GM21423 (cell line): Measurements from ENCODE around the gene ITGA8.

ENCODE experiments used
- ATAC-seq: cut with Tn5 transposase; IDR thresholded peaks from one replicate; pipeline ENCODE4 v1.9.1; 2021; ENCODE audit warnings: mild to moderate bottlenecking, moderate library complexity; ENCODE audit not compliant: unreplicated experiment

The ITGA8 gene

DNA sequence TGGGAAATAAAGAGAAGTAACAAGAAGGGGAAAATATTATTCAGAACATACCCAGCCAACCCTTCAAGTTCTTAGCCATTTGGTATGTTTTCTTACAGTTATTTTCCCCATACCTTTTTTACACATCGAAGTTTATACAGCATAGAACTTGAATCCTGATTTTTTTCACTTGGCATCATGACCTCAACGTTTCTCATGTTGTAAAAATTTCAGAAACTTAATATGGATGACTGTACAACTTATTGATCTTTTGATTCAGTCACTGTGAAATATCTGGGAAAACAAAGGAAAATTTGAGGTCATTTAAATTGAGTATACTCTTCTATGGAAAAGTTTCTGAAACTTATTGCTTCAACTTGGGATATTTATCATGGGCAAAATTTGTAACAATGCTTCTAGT is 245.1 kb downstream of the ITGA8 start:
- no peak for ATAC-seq

DNA sequence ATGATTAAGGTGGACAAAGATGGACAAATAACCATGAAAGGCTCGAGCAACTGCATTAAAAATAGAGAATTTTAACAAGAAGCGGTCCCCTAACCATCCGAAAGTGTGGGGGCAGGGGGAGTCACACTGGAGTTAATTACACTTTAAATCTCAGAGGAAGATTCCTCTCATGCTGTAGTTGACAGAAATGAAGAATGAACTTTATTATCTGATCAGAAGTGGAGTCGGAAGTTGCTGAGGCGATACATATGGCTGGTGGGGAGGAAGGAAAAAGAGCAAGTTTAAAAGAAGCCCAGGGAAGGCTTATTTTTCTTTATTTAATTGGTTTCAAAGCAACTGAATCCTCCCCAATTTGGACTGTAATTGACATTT is 246.3 kb downstream of the ITGA8 start:
- no peak for ATAC-seq

DNA sequence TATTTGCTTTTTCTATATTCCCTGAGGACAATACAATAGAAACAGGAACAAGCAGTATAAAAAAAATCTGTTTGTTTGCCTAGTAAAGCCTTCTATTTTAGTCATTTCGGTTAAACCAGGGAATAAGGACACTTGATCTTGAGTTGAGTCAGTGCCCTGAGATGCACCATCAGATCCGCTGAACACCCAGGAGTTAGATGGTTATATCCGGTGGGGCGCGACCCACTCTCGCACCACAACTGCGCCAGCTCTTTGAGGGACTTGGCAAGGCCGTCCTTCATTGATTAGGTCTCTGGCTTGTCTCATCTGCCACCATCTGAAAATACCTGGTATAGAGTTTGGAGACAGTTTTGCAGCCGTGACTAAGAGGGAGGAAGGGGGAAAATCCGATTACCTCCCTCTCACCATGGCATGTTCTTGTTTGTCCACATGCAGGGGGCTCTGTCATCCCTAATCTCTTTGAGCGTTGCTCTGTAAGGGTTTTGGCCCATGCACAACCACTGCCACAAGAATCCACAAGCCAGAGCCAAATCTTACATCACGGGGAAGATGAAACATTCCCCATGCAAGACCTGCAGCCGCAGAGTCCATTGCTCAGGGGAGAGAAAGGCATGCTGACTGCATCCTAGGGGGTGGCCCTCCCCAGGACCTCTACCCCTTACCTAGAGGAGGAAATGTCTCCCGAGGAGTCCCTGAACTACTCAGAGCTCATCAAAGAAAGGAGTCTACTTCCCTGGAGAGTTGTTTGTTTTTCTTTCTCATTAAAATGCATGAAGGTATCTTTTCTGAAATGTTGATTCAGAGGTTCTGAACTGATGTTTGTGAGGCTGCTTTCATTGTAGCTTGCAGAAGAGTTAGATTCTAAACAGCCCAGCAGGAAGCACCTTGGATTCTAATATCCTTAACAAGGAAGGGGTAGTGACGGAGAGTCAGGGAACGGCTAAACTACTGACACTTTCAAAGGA is 247.0 kb downstream of the ITGA8 start:
- ATAC-seq = no peak

DNA sequence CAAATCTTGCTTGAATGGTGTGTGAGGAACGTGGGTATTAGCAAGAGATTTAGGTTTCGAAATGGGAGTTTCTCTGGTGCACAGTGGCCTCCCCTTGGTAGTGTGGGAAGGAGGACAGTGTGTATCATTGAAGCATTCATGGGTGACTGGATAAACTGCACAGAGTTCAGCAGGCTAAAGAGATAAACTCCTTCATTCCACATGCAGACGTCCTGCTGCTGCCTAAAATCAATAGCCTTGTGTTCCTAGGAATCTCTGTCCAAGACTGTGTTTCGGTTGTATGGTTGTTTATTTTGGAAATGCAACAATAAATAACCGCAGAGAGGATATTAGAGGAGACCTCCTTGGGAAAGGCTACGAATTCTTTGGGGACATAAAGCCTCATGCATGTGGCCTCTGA is 247.7 kb downstream of the ITGA8 start:
- ATAC-seq = no peak

DNA sequence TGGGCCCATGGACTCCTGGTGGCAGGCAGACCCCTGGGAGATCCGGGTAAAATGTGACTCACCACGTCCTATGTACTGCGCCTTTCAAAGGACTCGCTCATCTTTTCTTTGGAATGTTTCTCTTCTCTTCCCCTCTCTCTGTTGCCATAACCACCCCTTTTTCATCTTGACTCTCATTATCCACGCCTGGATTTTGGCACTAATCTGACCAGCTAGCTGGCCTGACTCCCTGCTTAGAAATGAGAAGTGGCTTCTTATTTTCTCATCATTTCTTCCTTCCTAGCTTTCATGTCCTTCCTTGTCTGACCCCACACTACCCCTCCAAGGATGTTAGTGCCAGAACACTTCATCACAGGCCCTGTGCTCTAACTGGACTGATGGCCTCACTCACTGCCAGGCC is 250.6 kb downstream of the ITGA8 start:
- ATAC-seq = no peak

DNA sequence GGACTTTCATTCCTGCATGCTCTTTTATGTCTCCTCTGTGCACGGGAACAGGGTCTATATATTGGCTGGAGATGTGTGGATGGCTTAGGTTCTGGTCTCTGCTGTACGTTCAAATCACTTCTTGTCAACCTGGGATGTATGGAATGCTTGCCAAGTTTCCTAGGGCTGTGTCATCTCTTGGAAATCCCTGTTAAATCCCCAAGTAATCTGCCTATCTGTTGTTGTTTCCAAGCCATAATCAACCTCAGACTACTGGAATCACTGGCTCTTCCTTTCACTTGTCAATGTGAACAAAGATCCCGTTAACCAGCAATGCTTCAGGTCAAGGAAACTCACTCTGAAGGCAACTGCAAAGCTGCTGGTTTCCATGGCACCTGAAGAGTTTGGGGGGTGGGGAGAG is 255.3 kb downstream of the ITGA8 start:
- no peak for ATAC-seq
